Testis (tissue), 2 donors: ENCODE data around the gene TPBG.

Source experiments
- CTCF ChIP-seq, 3 experiments: fragments of 450-650 bp in 2 of 3; fragments of 200-600 bp in 1 of 3; sonication (generic) in 1 of 3; IDR thresholded peaks; one replicate each; pipeline ENCODE4 v1.5.1; 2016 to 2019; ENCODE audit warnings: antibody characterized with exemption in 3 of 3, mild to moderate bottlenecking in 2 of 3, moderate library complexity in 1 of 3
- POLR2A ChIP-seq: fragments of 450-650 bp; IDR thresholded peaks from one replicate; pipeline ENCODE4 v1.6.1; 2017; ENCODE audit warnings: antibody characterized with exemption, mild to moderate bottlenecking, moderate library complexity

- TF ChIP-seq CTCF (IDR thresholded peaks at IDR 0.05) (no peak), POLR2A (no peak)
These were observed 15.5 kb upstream of the TPBG start for GRCh38 chr6:82348130-82348529.
